Neuron (in vitro differentiated cells): ENCODE measurements around the gene APLNR.

Experiments used
- H2AFZ ChIP-seq: one replicate; pipeline ENCODE4 v1.6.1; 2013; ENCODE audit warnings: low read depth, mild to moderate bottlenecking, inconsistent platforms, low read length, moderate library complexity
- H3K27me3 ChIP-seq: one replicate; pipeline ENCODE4 v1.6.1; 2013; ENCODE audit warnings: low read length; ENCODE audit not compliant: insufficient read depth
- H3K36me3 ChIP-seq: one replicate; pipeline ENCODE4 v1.6.1; 2013; ENCODE audit warnings: low read length; ENCODE audit not compliant: insufficient read depth
- H3K4me1 ChIP-seq: one replicate; pipeline ENCODE4 v1.6.1; 2013; ENCODE audit warnings: low read length; ENCODE audit not compliant: insufficient read depth
- H3K4me3 ChIP-seq: 2 replicates; pipeline ENCODE4 v1.5.1; 2013; ENCODE audit warnings: mild to moderate bottlenecking, low read length, moderate library complexity
- H3K9me3 ChIP-seq: one replicate; pipeline ENCODE4 v1.6.1; 2013; ENCODE audit warnings: low read length

APLNR gene

GRCh38 chr11:57266157-57266556 is 29.1 kb upstream of the APLNR start:
- H3K4me3 ChIP-seq = no peak overlapping the region
- H2AFZ ChIP-seq = no peak overlapping the region
- H3K4me1 ChIP-seq = no peaks in the 10 kb centered on the region
- H3K36me3 ChIP-seq = no peaks in the 10 kb centered on the region
- no peaks in the 10 kb centered on the region for H3K9me3 ChIP-seq
- no peaks in the 10 kb centered on the region for H3K27me3 ChIP-seq

DNA sequence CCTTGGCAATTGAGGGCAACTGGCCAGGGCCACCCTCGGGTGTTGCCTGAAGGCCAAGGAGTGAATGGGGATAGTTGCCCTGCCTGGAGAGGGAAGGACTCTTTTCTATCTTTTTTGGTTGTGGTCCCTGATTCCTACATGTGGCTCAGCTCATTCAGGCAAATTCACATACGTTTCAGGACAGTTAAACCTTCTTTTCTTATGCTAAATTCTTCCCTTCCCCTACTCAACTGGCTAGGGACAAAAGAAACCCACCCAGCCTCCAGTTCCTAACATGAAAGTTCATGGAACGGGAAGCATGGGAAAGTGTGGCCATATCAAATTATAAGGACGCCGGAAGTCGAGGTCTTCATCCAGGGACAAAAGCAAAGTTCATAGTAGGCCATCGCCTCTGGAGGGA is 26.3 kb upstream of the APLNR start:
- H3K4me3 ChIP-seq = no peak overlapping the region
- H2AFZ ChIP-seq = no peak overlapping the region
- H3K9me3 ChIP-seq = no peaks in the 10 kb centered on the region
- no peaks in the 10 kb centered on the region for H3K36me3 ChIP-seq
- H3K4me1 ChIP-seq = no peaks in the 10 kb centered on the region
- no peaks in the 10 kb centered on the region for H3K27me3 ChIP-seq

DNA sequence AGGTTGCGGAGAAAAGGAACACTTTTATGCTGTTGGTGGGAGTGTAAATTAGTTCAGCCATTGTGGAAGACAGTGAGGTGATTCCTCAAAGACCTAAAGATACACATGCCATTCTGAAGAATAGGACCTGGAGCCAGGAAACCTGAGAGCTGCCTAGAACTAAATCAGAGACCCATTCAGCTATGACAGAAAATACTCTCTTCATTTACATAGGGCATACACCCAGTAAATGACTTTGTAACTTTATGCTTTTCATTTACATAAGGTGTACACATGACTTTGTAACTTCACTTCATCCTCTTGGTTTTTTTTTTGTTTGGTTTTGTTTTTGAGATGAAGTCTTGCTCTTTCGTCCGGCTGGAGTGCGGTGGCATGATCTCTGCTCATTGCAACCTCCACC is 25.1 kb upstream of the APLNR start:
- H3K27me3 ChIP-seq = no peaks in the 10 kb centered on the region
- H3K9me3 ChIP-seq = no peaks in the 10 kb centered on the region
- H3K4me3 ChIP-seq = no peak overlapping the region
- no peak overlapping the region for H2AFZ ChIP-seq
- no peaks in the 10 kb centered on the region for H3K36me3 ChIP-seq
- no peaks in the 10 kb centered on the region for H3K4me1 ChIP-seq

- H3K36me3 ChIP-seq = no peaks in the 10 kb centered on the region
- H2AFZ ChIP-seq = no peak overlapping the region
- H3K9me3 ChIP-seq = no peaks in the 10 kb centered on the region
- H3K27me3 ChIP-seq = no peaks in the 10 kb centered on the region
- H3K4me1 ChIP-seq = no peaks in the 10 kb centered on the region
- no peak overlapping the region for H3K4me3 ChIP-seq
These were observed 24.1 kb upstream of the APLNR start for GRCh38 chr11:57260937-57261783.

DNA sequence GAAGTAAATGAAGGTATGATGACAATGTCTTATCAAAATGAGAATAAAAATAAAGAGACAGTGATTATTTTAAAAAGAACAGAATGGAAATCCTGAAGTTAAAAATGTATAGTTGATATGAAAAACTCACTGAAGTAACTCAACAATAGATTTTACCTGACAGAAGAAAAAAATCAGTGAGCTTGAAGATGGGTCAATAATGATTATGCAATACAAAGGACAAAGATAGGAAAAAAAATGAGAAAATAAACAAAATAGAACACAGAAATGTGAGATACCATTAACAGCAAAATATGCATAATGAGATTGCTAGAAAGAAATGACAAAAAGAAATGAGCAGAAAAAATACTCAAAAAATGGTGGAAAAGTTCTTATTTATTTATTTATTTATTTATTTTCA is 19.1 kb upstream of the APLNR start:
- no peak overlapping the region for H3K4me3 ChIP-seq
- no peaks in the 10 kb centered on the region for H3K36me3 ChIP-seq
- H2AFZ ChIP-seq = no peak overlapping the region
- no peaks in the 10 kb centered on the region for H3K27me3 ChIP-seq
- H3K9me3 ChIP-seq = no peaks in the 10 kb centered on the region
- H3K4me1 ChIP-seq = peaks cover 16% of the 10 kb centered on the region

- H2AFZ ChIP-seq = no peak overlapping the region
- H3K27me3 ChIP-seq = no peaks in the 10 kb centered on the region
- no peaks in the 10 kb centered on the region for H3K9me3 ChIP-seq
- H3K36me3 ChIP-seq = no peaks in the 10 kb centered on the region
- H3K4me3 ChIP-seq = no peak overlapping the region
- peaks cover 16% of the 10 kb centered on the region for H3K4me1 ChIP-seq
These were observed 18.6 kb upstream of the APLNR start for GRCh38 chr11:57255618-57256017.

- Histone ChIP-seq H3K36me3 (no peaks in the 10 kb centered on the region), H3K9me3 (no peaks in the 10 kb centered on the region), H3K27me3 (no peaks in the 10 kb centered on the region), H2AFZ (no peak overlapping the region), H3K4me3 (no peak overlapping the region), H3K4me1 (peaks cover 16% of the 10 kb centered on the region)
These were observed 17.6 kb upstream of the APLNR start for GRCh38 chr11:57254631-57255030.

- Histone ChIP-seq H3K9me3 (no peaks in the 10 kb centered on the region), H3K27me3 (no peaks in the 10 kb centered on the region), H2AFZ (no peak overlapping the region), H3K4me3 (no peak overlapping the region), H3K4me1 (peaks cover 21% of the 10 kb centered on the region), H3K36me3 (no peaks in the 10 kb centered on the region)
These were observed 14.5 kb upstream of the APLNR start for GRCh38 chr11:57251491-57252104.

DNA sequence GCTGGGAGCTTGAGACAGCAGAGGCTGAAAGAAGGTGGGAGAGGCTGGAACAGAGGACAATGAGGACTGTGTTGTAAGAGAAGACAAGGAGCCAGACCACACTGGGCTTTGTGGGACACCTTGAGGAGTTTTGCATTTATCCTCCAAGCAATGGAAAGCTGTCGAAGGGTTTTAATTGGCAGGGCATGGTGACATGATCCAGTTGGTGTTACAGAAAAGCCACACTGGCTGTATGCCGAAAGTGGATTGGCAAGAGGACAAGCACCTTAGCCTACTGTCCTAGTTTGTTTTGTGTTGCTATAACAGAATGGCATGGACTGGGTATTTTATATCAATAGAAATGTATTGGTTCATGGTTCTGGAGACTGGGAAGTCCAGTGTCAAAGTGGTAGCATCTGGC is 14.0 kb upstream of the APLNR start:
- Histone ChIP-seq H3K4me1 (peaks cover 21% of the 10 kb centered on the region), H3K27me3 (no peaks in the 10 kb centered on the region), H2AFZ (no peak overlapping the region), H3K36me3 (no peaks in the 10 kb centered on the region), H3K4me3 (no peak overlapping the region), H3K9me3 (no peaks in the 10 kb centered on the region)

GRCh38 chr11:57249384-57250319 is 12.6 kb upstream of the APLNR start:
- Histone ChIP-seq H3K4me3 (no peak overlapping the region), H3K36me3 (no peaks in the 10 kb centered on the region), H3K9me3 (no peaks in the 10 kb centered on the region)

DNA sequence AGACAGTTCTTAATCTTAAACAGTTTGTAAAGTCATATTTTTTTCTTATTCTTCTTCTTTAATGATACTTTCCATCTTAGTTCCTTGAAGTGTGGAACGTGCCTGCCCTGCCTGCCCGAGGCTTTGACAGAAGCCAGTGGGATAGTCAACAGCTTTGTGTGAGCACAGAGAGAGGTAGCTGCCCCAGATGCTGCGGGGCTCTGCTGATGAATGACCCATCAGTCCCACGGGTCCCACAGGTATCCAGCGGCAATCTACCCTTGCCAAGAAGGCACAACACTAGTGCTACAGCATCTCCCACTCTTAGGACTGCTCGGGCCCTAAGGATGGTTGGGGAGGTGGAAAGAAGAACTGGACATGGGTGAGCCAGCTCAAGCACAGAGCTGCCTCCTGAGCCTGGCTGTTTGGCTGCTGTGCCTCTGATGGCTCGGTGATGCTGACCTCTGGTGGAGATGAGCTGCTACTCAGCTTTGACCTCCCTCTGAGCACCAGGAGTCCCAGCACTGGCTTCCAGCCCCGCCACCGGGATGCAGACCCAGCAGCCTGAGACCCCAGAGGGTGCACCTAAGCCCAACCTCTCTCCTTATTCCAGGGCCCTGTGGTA is 11.8 kb upstream of the APLNR start:
- Histone ChIP-seq H2AFZ (no peak overlapping the region), H3K4me3 (no peak overlapping the region), H3K9me3 (no peaks in the 10 kb centered on the region), H3K4me1 (peaks cover 6% of the 10 kb centered on the region), H3K36me3 (no peaks in the 10 kb centered on the region), H3K27me3 (no peaks in the 10 kb centered on the region)

More at GRCh38 chr11:57249384-57250319, 12.6 kb upstream of the APLNR start:
- peaks cover 14% of the 10 kb centered on the region for H3K4me1 ChIP-seq
- H2AFZ ChIP-seq = no peak overlapping the region
- H3K27me3 ChIP-seq = no peaks in the 10 kb centered on the region

DNA sequence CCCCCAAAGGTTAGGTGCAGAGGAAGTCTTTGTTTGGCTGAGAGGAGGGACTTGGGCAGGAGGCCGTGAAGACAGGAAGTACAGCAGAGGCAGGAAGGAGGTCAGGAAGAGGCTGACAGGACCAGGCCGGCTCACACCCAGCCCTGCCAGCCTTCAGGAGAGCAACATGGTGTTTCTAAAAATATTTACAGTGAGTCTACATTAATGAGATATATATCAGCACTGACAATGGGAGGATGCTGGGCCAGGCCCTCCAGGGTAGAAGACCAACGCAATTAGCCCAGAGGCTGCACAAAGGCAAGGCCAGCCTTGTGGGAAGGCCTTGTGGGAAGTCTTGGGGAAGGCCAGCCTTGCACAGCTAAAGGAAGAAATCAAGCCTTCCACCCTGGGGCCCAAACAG is 7.9 kb upstream of the APLNR start:
- Histone ChIP-seq H3K36me3 (no peaks in the 10 kb centered on the region), H3K4me1 (peaks cover 5% of the 10 kb centered on the region)

More for the DNA sequence above, 7.9 kb upstream of the APLNR start:
- Histone ChIP-seq H3K4me3 (no peak overlapping the region), H2AFZ (no peak overlapping the region), H3K27me3 (no peaks in the 10 kb centered on the region), H3K9me3 (no peaks in the 10 kb centered on the region)
